ENCODE measurements around the gene ADGB. TPM values are rescaled to one million over a fixed set of nuclear protein-coding genes. Genes with fewer than 3 reads are reported as not detected.

Gene ADGB
- total RNA-seq, 1 experiment from 2014 or later = not detected

DNA sequence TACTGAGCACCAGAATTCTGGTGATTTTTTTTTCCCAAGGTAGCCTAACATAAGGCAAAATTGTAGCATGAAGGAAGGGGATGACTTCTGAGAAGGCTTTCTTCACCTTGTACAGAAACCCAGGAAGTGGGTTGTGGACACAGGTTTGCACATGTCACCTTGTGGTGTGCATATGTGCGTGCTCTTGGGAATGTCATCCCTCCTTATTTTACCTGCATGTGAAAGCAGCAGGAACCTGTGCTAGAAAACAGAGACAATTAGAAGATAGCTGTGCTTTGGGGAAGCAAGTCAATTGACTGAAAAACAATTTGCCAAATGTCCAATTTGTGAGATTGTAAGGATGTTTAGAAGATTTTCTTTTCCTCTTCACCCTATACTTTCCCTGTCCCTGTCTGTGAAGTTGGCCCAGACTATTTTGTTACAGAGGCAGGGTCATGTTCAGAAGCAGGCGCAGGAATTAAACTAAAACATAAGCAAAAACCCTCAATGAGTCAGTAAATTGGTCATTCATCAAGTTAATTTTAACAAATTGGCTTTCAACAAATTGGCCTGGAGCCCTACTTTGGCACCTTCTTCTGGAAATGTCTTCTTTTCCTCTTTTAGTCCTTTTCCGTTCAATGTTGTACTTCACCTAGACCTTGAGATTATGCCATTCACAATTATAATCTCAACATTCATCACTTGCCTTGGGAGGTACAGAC is 261.2 kb downstream of the ADGB start:
- H3K27ac ChIP-seq (ENCODE audit: low read depth, low read length) = no peak overlapping the region
- H3K4me1 ChIP-seq (ENCODE audit: control insufficient read depth in 1 of 2, insufficient read depth in 2 of 2, low read length in 2 of 2) = peaks cover 0 to 5% of the 10 kb centered on the region in 2 experiments; a peak in 2 of 4 replicates
- H3K9me3 ChIP-seq (ENCODE audit: control insufficient read depth in 1 of 2, insufficient read depth in 1 of 2, low read depth in 1 of 2, low read length in 2 of 2) = no peaks in the 10 kb centered on the region
- H3K4me2 ChIP-seq (ENCODE audit: low read length) = no peak overlapping the region
- H4K20me1 ChIP-seq (ENCODE audit: insufficient read depth) = no peaks in the 10 kb centered on the region
- ChIA-PET RAD21 (ENCODE audit: low non-redundant PET in 1 of 2, low total read pairs in 2 of 2, uncharacterized antibody in 2 of 2, unreplicated experiment in 2 of 2) (no interaction called here), CTCF (no interaction called here), POLR2A (no interaction called here)
- H3K36me3 ChIP-seq (ENCODE audit: control insufficient read depth in 1 of 2, insufficient read depth in 2 of 2, low read length in 2 of 2) = no peaks in the 10 kb centered on the region
- no peaks in the 10 kb centered on the region for H3K9me2 ChIP-seq (ENCODE audit: insufficient read depth)
- no TSS peak for BruUV-seq (replicated peaks)
- no peaks in the 10 kb centered on the region for H3K27me3 ChIP-seq (ENCODE audit: insufficient read depth, low read length)
- intact Hi-C loops (cut with micrococcal nuclease) = loop anchor here (10.0 kb wide), 1 partner anchor 365 kb away; no protein-coding TSS in a partner anchor
- no peak for TF ChIP-seq EGR1 (IDR thresholded peaks at IDR 0.05; ENCODE audit: low read depth)
- no peak for TF ChIP-seq YY1 (IDR thresholded peaks at IDR 0.05; ENCODE audit: extremely low read depth, insufficient replicate concordance, low read depth, low read length)
- TF ChIP-seq POLR2AphosphoS5 (IDR thresholded peaks at IDR 0.05; ENCODE audit: low read depth, low read length) = no peak
- TF ChIP-seq, protein P1, sequence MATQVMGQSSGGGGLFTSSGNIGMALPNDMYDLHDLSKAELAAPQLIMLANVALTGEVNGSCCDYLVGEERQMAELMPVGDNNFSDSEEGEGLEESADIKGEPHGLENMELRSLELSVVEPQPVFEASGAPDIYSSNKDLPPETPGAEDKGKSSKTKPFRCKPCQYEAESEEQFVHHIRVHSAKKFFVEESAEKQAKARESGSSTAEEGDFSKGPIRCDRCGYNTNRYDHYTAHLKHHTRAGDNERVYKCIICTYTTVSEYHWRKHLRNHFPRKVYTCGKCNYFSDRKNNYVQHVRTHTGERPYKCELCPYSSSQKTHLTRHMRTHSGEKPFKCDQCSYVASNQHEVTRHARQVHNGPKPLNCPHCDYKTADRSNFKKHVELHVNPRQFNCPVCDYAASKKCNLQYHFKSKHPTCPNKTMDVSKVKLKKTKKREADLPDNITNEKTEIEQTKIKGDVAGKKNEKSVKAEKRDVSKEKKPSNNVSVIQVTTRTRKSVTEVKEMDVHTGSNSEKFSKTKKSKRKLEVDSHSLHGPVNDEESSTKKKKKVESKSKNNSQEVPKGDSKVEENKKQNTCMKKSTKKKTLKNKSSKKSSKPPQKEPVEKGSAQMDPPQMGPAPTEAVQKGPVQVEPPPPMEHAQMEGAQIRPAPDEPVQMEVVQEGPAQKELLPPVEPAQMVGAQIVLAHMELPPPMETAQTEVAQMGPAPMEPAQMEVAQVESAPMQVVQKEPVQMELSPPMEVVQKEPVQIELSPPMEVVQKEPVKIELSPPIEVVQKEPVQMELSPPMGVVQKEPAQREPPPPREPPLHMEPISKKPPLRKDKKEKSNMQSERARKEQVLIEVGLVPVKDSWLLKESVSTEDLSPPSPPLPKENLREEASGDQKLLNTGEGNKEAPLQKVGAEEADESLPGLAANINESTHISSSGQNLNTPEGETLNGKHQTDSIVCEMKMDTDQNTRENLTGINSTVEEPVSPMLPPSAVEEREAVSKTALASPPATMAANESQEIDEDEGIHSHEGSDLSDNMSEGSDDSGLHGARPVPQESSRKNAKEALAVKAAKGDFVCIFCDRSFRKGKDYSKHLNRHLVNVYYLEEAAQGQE (IDR thresholded peaks at IDR 0.05; ENCODE audit: low read depth) = no peak
- TF ChIP-seq SP1 (IDR thresholded peaks at IDR 0.05; ENCODE audit: low read depth) = no peak
- TF ChIP-seq CEBPB (IDR thresholded peaks at IDR 0.05; ENCODE audit: low read depth) = no peak
- TF ChIP-seq, protein P2, sequence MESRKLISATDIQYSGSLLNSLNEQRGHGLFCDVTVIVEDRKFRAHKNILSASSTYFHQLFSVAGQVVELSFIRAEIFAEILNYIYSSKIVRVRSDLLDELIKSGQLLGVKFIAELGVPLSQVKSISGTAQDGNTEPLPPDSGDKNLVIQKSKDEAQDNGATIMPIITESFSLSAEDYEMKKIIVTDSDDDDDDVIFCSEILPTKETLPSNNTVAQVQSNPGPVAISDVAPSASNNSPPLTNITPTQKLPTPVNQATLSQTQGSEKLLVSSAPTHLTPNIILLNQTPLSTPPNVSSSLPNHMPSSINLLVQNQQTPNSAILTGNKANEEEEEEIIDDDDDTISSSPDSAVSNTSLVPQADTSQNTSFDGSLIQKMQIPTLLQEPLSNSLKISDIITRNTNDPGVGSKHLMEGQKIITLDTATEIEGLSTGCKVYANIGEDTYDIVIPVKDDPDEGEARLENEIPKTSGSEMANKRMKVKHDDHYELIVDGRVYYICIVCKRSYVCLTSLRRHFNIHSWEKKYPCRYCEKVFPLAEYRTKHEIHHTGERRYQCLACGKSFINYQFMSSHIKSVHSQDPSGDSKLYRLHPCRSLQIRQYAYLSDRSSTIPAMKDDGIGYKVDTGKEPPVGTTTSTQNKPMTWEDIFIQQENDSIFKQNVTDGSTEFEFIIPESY (IDR thresholded peaks at IDR 0.05; ENCODE audit: extremely low read depth, insufficient replicate concordance, low read length) = no peak
- ATAC-seq = no peak
- H2AFZ ChIP-seq (ENCODE audit: low read depth, low read length, poor library complexity, severe bottlenecking) = no peak overlapping the region
- no peak overlapping the region for H3K4me3 ChIP-seq (replicated peaks in 1 of 2; ENCODE audit: low read depth in 1 of 2, low read length in 2 of 2)
- H3K79me2 ChIP-seq (ENCODE audit: insufficient read depth, low read length) = no peaks in the 10 kb centered on the region
- H3K9ac ChIP-seq (ENCODE audit: low read length) = no peak overlapping the region
- no peak for DNase-seq (ENCODE audit: low read depth, low spot score)

Data from HCT116 (cell line).